SK-N-SH (cell line): ENCODE measurements around the gene CAPN7. TPM values are rescaled to one million over a fixed set of nuclear protein-coding genes. Genes with fewer than 3 reads are reported as not detected.

ENCODE experiments used
- CTCF ChIA-PET: fragments of 300-600, 350-600 bp; formaldehyde crosslinking; extraction: SDS; loops from one replicate; lab custom pipeline; 2021; lab: Yijun Ruan, JAX
- POLR2A ChIA-PET: fragments of 350-600 bp; sonication (Branson Sonifier 250); formaldehyde crosslinking; extraction: SDS; loops from one replicate; lab custom pipeline; 2020; ENCODE audit warnings: antibody characterized with exemption, inconsistent platforms; lab: Yijun Ruan, JAX
- DNase-seq: peaks from one replicate; pipeline ENCODE4 v3.0.0; 2012
- H2AFZ ChIP-seq: fragments of 200-600 bp; sonication (generic); 2 replicates; pipeline ENCODE4 v1.8.1; 2016; ENCODE audit warnings: antibody characterized with exemption, mild to moderate bottlenecking, low read depth
- H3F3A ChIP-seq: fragments of 200-600 bp; sonication (generic); replicated peaks from 2 replicates; pipeline ENCODE3; 2016; ENCODE audit warnings: antibody characterized with exemption, mild to moderate bottlenecking; ENCODE audit not compliant: insufficient read depth
- H3K27ac ChIP-seq, 2 experiments: fragments of 200-500 bp in 1 of 2; fragments of 200-600 bp in 1 of 2; sonication (Bioruptor generic) in 1 of 2; sonication (generic), shearing (Covaris generic) in 1 of 2; 2 replicates each; pipeline versions ENCODE4 v1.5.1 to v1.6.1; 2014 to 2016; ENCODE audit warnings: low read depth in 2 of 2, inconsistent platforms in 1 of 2, low read length in 1 of 2, mild to moderate bottlenecking in 1 of 2, mixed read lengths in 1 of 2
- H3K27me3 ChIP-seq: fragments of 200-600 bp; sonication (generic), shearing (Covaris generic); 2 replicates; pipeline ENCODE4 v1.6.1; 2016; ENCODE audit warnings: mixed run types; ENCODE audit not compliant: insufficient read depth
- H3K36me3 ChIP-seq, 2 experiments: fragments of 200-500 bp in 1 of 2; fragments of 200-600 bp in 1 of 2; sonication (Bioruptor generic) in 1 of 2; sonication (generic) in 1 of 2; replicated peaks in 1 of 2; 2 replicates each; pipeline versions ENCODE3 to v1.5.1; 2014 to 2016; ENCODE audit warnings: low read length in 1 of 2, mild to moderate bottlenecking in 1 of 2; ENCODE audit not compliant: insufficient read depth in 2 of 2, control insufficient read depth in 1 of 2
- H3K4me1 ChIP-seq, 2 experiments: fragments of 200-500 bp in 1 of 2; fragments of 200-600 bp in 1 of 2; sonication (Bioruptor generic) in 1 of 2; sonication (generic), shearing (Covaris generic) in 1 of 2; 2 replicates each; pipeline versions ENCODE4 v1.5.1 to v1.6.1; 2014 to 2016; ENCODE audit warnings: low read depth in 1 of 2, low read length in 1 of 2, mixed run types in 1 of 2; ENCODE audit not compliant: insufficient read depth in 2 of 2, control insufficient read depth in 1 of 2
- H3K4me2 ChIP-seq: fragments of 200-600 bp; sonication (generic), shearing (Covaris generic); 2 replicates; pipeline ENCODE4 v1.6.1; 2017; ENCODE audit warnings: mixed run types
- H3K4me3 ChIP-seq, 2 experiments: fragments of 200-500 bp in 1 of 2; fragments of 200-600 bp in 1 of 2; sonication (Bioruptor generic) in 1 of 2; sonication (generic), shearing (Covaris generic) in 1 of 2; 2 replicates each; pipeline versions ENCODE4 v1.5.1 to v1.8.1; 2014 to 2016; ENCODE audit warnings: low read depth in 2 of 2, inconsistent platforms in 1 of 2, low read length in 1 of 2, mild to moderate bottlenecking in 1 of 2, mixed read lengths in 1 of 2, moderate library complexity in 1 of 2
- H3K79me2 ChIP-seq: fragments of 200-600 bp; sonication (generic); 2 replicates; pipeline ENCODE4 v1.8.1; 2017; ENCODE audit warnings: mild to moderate bottlenecking; ENCODE audit not compliant: insufficient read depth
- H3K9ac ChIP-seq: fragments of 200-600 bp; sonication (generic); 2 replicates; pipeline ENCODE4 v1.6.1; 2017; ENCODE audit warnings: mixed run types
- H3K9me2 ChIP-seq: fragments of 200-600 bp; sonication (generic); 2 replicates; pipeline ENCODE4 v1.6.1; 2017; ENCODE audit warnings: mixed run types
- H3K9me3 ChIP-seq: fragments of 200-600 bp; sonication (generic); 2 replicates; pipeline ENCODE4 v1.6.1; 2017; ENCODE audit warnings: mixed run types, mild to moderate bottlenecking, moderate library complexity
- H4K20me1 ChIP-seq: fragments of 200-600 bp; sonication (generic); 2 replicates; pipeline ENCODE4 v1.6.1; 2017; ENCODE audit warnings: mild to moderate bottlenecking, mixed run types; ENCODE audit not compliant: insufficient read depth
- CHD2 ChIP-seq: fragments of 150-350 bp; IDR thresholded peaks from 2 replicates; pipeline ENCODE4 v1.6.1; 2018; ENCODE audit warnings: low read length; ENCODE audit not compliant: partially characterized antibody
- CTCF ChIP-seq: fragments of 200-600 bp; sonication (generic); IDR thresholded peaks from 2 replicates; pipeline ENCODE4 v1.6.1; 2017; ENCODE audit warnings: antibody characterized with exemption, mild to moderate bottlenecking, moderate library complexity
- EP300 ChIP-seq, 2 experiments: IDR thresholded peaks; 2 replicates each; pipeline versions ENCODE4 v1.4.0 to v1.6.1; 2012; ENCODE audit warnings: borderline replicate concordance in 1 of 2, low read depth in 1 of 2, low read length in 1 of 2
- EZH2phosphoT487 ChIP-seq: fragments of 200-600 bp; sonication (generic); IDR thresholded peaks from 2 replicates; pipeline ENCODE4 v1.6.1; 2017; ENCODE audit warnings: low read depth, mixed run types, mild to moderate bottlenecking, antibody characterized with exemption, moderate library complexity, borderline replicate concordance
- FOXM1 ChIP-seq: IDR thresholded peaks from 2 replicates; pipeline ENCODE4 v1.4.0; 2012; ENCODE audit warnings: low read depth, mild to moderate bottlenecking
- GABPA ChIP-seq: IDR thresholded peaks from 2 replicates; pipeline ENCODE4 v1.4.0; 2012; ENCODE audit warnings: low read depth, mild to moderate bottlenecking
- IRF3 ChIP-seq: fragments of 150-350 bp; IDR thresholded peaks from 2 replicates; pipeline ENCODE4 v1.6.1; 2016; ENCODE audit warnings: mild to moderate bottlenecking, low read depth, low read length
- MXI1 ChIP-seq: IDR thresholded peaks from 2 replicates; pipeline ENCODE4 v1.6.1; 2012; ENCODE audit warnings: mild to moderate bottlenecking, low read depth, low read length, improper control_type of control experiment
- NRF1 ChIP-seq: IDR thresholded peaks from 2 replicates; pipeline ENCODE4 v1.6.1; 2012; ENCODE audit warnings: low read depth, mild to moderate bottlenecking, low read length
- RAD21 ChIP-seq: IDR thresholded peaks from 2 replicates; pipeline ENCODE4 v1.6.1; 2012; ENCODE audit warnings: mild to moderate bottlenecking, low read length
- RCOR1 ChIP-seq: fragments of 150-350 bp; IDR thresholded peaks from 2 replicates; pipeline ENCODE4 v1.6.1; 2017; ENCODE audit warnings: antibody characterized with exemption, low read length
- RFX5 ChIP-seq: IDR thresholded peaks from 2 replicates; pipeline ENCODE4 v1.6.1; 2012; ENCODE audit warnings: mild to moderate bottlenecking, improper control_type of control experiment, low read length
- TAF1 ChIP-seq: IDR thresholded peaks from 2 replicates; pipeline ENCODE4 v1.6.1; 2012; ENCODE audit warnings: low read depth, mild to moderate bottlenecking, low read length, moderate library complexity, borderline replicate concordance
- USF2 ChIP-seq: fragments of 150-350 bp; IDR thresholded peaks from 2 replicates; pipeline ENCODE4 v1.6.1; 2017; ENCODE audit warnings: antibody characterized with exemption, low read length, low read depth, borderline replicate concordance
- WGBS: methylation state at CpG from one replicate; pipeline ENCODE4 v1.1.6; 2017; ENCODE audit warnings: low lambda C conversion rate; 5-methylcytosine and 5-hydroxymethylcytosine counted together
- polyA plus RNA-seq, 3 experiments: library from polyadenylated mRNA; depleted of rRNA; stranded (reverse); fragments of >200 nt; gene quantifications; 2 replicates each; pipeline ENCODE4 v1.2.3, GENCODE V29; 2012
- TF ChIP-seq, protein P1 (sequence below): IDR thresholded peaks from 2 replicates; pipeline ENCODE4 v1.4.0; 2012; ENCODE audit warnings: low read depth, borderline replicate concordance
- TF ChIP-seq, protein P2 (sequence below): IDR thresholded peaks from 2 replicates; pipeline ENCODE4 v1.4.0; 2012; ENCODE audit warnings: low read depth, borderline replicate concordance

Gene CAPN7
- polyA plus RNA-seq, 1 of the 3 experiments (the other 2 are of a cell fraction), result 7.3 TPM

DNA sequence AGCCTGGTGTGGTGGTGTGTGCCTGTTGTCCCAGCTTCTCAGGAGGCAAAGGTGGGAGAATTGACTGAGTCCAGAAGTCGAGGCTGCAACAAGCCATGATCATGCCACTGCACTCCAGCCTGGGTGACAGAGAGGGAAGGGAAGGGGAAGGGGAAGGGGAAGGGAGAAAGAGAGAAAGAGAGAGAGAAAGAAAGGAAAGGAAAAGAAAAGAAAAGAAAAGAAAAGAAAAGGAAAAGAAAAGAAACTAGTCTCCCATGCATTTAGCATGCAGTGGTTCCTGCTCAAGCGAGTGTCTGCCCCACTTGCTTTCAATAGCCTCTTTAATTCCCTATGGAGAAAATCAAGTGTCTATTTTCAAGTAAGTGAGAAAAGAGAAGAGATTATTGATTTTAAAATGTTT, 20.6 kb upstream of the CAPN7 start:
- no peak for DNase-seq
- Histone ChIP-seq H3F3A (no peaks in the 10 kb centered on the region), H3K9me2 (no peaks in the 10 kb centered on the region), H3K79me2 (no peaks in the 10 kb centered on the region), H3K4me2 (no peak overlapping the region), H3K27ac (no peak overlapping the region), H3K36me3 (no peaks in the 10 kb centered on the region), H2AFZ (no peak overlapping the region), H3K27me3 (no peaks in the 10 kb centered on the region; the same call in 1 of the 2 replicates), H3K4me1 (no peaks in the 10 kb centered on the region), H3K4me3 (no peak overlapping the region), H3K9ac (no peak overlapping the region), H3K9me3 (no peaks in the 10 kb centered on the region), H4K20me1 (no peaks in the 10 kb centered on the region)
- no peak for TF ChIP-seq RAD21
- no peak for TF ChIP-seq MXI1
- no peak for TF ChIP-seq IRF3
- CTCF ChIA-PET, result interaction anchor here (1.1 to 2.4 kb wide), 4 partner anchors 9 to 220 kb away, joined by 3 to 15 read pairs (median 4); no protein-coding TSS in a partner anchor
- WGBS, result 57% methylated on average over 2 of the region's 2 CpGs
- POLR2A ChIA-PET, result no interaction called here

- CTCF ChIA-PET, result interaction anchor here (1.1 to 2.4 kb wide), 3 partner anchors 14 to 220 kb away, joined by 3 to 15 read pairs (median 4); no protein-coding TSS in a partner anchor
- H3K36me3 ChIP-seq, result no peaks in the 10 kb centered on the region
- TF ChIP-seq FOXM1, result no peak
- no peak for TF ChIP-seq GABPA
- TF ChIP-seq EZH2phosphoT487, result no peak
- TF ChIP-seq RCOR1, result no peak
- no peak for TF ChIP-seq NRF1
- TF ChIP-seq, protein P1, sequence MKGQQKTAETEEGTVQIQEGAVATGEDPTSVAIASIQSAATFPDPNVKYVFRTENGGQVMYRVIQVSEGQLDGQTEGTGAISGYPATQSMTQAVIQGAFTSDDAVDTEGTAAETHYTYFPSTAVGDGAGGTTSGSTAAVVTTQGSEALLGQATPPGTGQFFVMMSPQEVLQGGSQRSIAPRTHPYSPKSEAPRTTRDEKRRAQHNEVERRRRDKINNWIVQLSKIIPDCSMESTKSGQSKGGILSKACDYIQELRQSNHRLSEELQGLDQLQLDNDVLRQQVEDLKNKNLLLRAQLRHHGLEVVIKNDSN, result no peak
- TF ChIP-seq USF2, result no peak
- TF ChIP-seq IRF3, result no peak
- no peak for TF ChIP-seq CHD2
- TF ChIP-seq CTCF, result no peak
- no peak for TF ChIP-seq RFX5
- TF ChIP-seq, protein P2, sequence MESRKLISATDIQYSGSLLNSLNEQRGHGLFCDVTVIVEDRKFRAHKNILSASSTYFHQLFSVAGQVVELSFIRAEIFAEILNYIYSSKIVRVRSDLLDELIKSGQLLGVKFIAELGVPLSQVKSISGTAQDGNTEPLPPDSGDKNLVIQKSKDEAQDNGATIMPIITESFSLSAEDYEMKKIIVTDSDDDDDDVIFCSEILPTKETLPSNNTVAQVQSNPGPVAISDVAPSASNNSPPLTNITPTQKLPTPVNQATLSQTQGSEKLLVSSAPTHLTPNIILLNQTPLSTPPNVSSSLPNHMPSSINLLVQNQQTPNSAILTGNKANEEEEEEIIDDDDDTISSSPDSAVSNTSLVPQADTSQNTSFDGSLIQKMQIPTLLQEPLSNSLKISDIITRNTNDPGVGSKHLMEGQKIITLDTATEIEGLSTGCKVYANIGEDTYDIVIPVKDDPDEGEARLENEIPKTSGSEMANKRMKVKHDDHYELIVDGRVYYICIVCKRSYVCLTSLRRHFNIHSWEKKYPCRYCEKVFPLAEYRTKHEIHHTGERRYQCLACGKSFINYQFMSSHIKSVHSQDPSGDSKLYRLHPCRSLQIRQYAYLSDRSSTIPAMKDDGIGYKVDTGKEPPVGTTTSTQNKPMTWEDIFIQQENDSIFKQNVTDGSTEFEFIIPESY, result no peak
- TF ChIP-seq EP300 (IDR thresholded peaks at IDR 0.05; ENCODE audit: borderline replicate concordance in 1 of 2, low read depth in 1 of 2, low read length in 1 of 2), result no peak
- TF ChIP-seq TAF1, result no peak
- no peak overlapping the region for H3K27ac ChIP-seq
- no peak overlapping the region for H3K4me2 ChIP-seq
- H3K9me3 ChIP-seq, result no peaks in the 10 kb centered on the region
- no peaks in the 10 kb centered on the region for H3F3A ChIP-seq
- H3K79me2 ChIP-seq, result no peaks in the 10 kb centered on the region
- H3K4me1 ChIP-seq, result no peaks in the 10 kb centered on the region
- no peak overlapping the region for H3K9ac ChIP-seq
- WGBS, result 74% methylated on average over 1 of the region's 1 CpG
- no peaks in the 10 kb centered on the region for H4K20me1 ChIP-seq
- no peaks in the 10 kb centered on the region for H3K9me2 ChIP-seq
- H3K4me3 ChIP-seq, result no peak overlapping the region
- no peak overlapping the region for H2AFZ ChIP-seq
- H3K27me3 ChIP-seq, result no peaks in the 10 kb centered on the region; the same call in 1 of the 2 replicates
- POLR2A ChIA-PET, result no interaction called here
- DNase-seq, result no peak
Measured at GRCh38 chr3:15186101-15186476, 20.0 kb upstream of the CAPN7 start.
